Raji (cell line): ENCODE data around the gene TAS2R46.
"Not testable (repeated sequence)": the region's sequence is repeated elsewhere in the genome, so short reads cannot be mapped to it uniquely, and the experiment has no call there.

Experiments used
- POLR2A ChIP-seq: IDR thresholded peaks from 2 replicates; pipeline ENCODE4 v1.6.1; 2011; ENCODE audit warnings: low read depth, low read length, control low read depth; ENCODE audit not compliant: insufficient read depth

TAS2R46 gene, protein sequence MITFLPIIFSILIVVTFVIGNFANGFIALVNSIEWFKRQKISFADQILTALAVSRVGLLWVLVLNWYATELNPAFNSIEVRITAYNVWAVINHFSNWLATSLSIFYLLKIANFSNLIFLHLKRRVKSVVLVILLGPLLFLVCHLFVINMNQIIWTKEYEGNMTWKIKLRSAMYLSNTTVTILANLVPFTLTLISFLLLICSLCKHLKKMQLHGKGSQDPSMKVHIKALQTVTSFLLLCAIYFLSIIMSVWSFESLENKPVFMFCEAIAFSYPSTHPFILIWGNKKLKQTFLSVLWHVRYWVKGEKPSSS

GRCh38 chr12:11062194-11062593, at the start of gene TAS2R46:
Gene TAS2R46, minus strand, starts transcription at chr12:11062294. Its CDS starts 0 bp downstream, at chr12:11062294.
- not testable (repeated sequence) for TF ChIP-seq POLR2A

DNA sequence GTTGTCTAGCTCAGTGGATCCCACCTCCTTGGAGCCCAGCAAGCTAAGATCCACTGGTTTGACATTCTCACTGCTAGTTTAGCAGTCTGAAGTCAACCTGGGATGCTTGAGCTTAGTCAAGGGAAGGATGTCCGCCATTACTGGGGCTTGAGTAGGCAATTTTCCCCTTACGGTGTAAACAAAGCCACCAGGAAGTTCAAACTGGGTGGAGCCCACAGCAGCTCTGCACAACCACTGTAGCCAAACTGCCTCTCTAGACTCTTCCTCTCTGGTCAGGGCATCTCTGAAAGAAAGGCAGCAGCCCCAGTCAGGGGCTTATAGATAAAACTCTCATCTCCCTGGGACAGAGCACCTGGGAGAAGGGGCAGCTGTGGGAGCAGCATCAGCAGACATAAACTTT, 46.8 kb upstream of the TAS2R46 start:
- TF ChIP-seq POLR2A: no peak

GRCh38 chr12:11107719-11108118, 45.6 kb upstream of the TAS2R46 start:
- TF ChIP-seq POLR2A: no peak

- TF ChIP-seq POLR2A: no peak
These were observed 44.2 kb upstream of the TAS2R46 start for GRCh38 chr12:11106288-11106687.

GRCh38 chr12:11105546-11105945, 43.5 kb upstream of the TAS2R46 start:
- no peak for TF ChIP-seq POLR2A

- TF ChIP-seq POLR2A: no peak
These were observed 30.0 kb upstream of the TAS2R46 start, which contains the start of gene TAS2R43 for GRCh38 chr12:11092128-11092527. Gene TAS2R43, minus strand, starts transcription at chr12:11092313. Its CDS starts 84 bp downstream, at chr12:11092229.

GRCh38 chr12:11089246-11089645, 27.2 kb upstream of the TAS2R46 start:
- no peak for TF ChIP-seq POLR2A

DNA sequence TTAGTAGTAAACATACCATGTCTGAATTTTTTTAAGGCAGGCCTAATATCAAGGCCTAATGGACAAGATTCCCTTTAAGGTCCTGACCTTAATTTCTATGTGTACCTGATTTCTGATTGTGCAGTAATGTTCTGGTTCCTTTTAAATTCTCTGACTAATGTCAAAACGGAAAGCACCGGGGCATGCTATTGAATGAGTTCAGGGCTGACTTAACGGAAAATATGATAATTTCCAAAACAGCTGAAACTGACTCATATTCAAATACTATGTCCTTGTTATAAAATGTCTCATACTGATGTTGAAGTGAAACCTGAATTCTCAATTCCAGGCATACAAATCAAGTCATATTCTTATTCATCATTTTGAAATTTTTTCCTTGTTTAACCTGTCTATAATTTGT, 23.3 kb upstream of the TAS2R46 start:
- no peak for TF ChIP-seq POLR2A

GRCh38 chr12:11081987-11082386, 19.9 kb upstream of the TAS2R46 start:
- no peak for TF ChIP-seq POLR2A

DNA sequence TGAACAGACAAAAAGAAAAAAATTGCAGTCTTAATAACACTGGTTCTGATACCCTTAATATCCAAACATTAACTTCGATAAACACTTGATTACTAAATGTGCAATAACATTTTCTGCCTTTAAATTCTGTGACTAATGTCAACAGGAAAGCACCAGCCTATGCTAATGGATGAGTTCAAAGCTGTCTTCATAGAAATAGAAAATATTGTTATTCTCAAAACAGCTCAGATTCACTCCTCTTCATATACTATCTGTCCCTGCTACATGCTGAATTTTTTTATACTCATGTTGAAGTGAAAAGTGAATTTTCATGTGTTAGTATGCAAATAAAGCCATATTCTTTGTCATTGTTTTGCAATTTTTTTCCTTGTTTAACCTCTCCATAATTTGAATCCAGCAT, 16.2 kb upstream of the TAS2R46 start:
- TF ChIP-seq POLR2A: no peak

DNA sequence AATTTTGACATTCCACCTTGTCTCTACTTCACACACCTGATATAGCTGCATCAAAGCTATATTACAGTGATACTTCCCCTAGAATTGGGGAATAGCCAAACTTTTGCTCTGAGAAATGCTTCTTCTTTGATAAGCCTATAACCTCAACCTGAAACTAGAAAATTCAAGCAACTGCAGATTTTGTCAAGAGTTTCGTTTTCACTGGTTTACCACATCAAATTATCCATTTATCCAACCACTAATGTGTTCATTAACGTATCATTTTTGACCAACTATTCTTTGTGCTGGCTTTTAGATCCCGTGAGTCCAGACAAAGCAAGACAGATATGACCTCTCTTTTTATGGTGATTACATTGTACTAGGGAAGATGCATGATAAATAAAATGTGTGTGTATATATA, 13.5 kb upstream of the TAS2R46 start:
- no peak for TF ChIP-seq POLR2A

DNA sequence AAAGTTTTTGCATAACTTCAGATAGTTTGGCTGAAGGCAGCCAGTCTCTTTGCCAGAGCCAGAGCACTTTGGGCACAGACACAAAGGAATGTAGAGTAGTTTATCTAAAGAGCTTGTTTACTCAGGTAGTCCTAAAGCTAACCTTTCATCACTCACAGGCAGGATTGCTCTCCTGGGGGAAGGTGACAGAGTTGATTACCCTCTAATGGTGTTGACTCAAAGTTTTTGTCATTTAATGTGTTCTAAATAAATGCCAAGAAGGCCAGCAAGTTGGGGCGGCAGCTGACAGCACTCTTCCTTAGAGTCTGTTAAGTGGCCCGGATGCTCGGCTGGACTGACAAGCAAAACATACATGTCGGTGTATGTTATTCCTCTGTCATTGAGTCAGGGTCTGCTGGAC, 9.3 kb upstream of the TAS2R46 start:
- TF ChIP-seq POLR2A: no peak

DNA sequence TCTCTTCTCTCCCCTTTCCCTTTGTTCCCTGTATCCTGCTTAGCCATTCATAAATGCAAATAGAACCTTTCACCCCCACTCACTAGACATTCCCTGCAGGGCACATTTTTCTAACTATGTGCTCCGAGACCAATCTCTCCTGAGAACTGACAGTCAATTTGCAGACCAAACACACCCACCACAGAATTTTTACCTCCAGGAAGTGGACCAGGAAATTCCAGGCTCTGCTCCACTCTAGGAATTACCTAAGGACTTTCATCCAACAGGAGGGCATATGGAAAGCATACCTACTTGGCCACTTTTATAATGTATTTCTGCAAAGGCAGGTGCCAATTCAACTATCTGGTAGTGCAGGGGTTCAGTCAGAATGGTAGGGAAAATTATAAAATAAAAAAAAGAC, 8.9 kb upstream of the TAS2R46 start:
- TF ChIP-seq POLR2A: no peak

DNA sequence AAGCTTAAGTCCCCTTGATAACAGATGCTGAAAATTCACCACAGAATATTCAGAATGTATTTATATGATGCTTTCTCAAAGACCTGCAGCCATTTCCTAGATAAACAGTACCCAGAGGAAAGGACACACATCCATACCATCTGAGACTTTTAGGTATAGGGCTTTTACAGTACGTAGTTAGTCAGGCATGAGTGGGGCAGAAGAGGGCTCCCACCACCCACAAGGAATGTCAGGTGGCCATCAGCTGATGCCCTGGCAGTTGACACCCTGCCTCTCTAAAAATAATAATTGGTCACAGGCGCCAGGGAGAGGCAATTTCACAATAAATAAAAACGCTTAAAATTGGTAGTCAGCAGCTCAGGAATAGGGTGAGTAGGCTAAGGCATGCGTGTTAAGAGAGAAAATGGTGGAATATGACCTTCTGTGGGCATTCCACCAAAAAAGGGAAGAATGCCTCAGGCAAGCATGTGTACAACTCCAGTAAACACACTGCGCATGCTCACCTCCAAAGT, 7.8 kb upstream of the TAS2R46 start:
- no peak for TF ChIP-seq POLR2A

DNA sequence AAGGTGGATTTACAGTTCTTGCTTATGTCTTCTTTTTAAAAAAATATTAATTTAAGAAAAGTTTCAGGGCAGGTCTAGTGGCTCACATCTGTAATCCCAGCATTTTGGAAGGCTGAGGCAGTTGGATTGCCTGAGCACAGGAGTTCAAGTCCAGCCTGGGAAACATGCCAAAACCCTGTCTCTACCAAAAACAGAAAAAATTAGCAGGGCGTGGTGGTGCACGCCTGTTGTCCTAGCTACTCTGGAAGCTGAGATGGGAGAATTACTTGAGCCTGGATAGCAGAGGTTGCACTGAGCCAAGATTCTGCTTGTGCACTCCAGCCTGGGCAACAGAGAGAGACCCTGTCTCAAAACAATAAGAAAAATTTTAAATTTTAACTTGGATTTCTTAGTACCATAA, 5.4 kb upstream of the TAS2R46 start:
- TF ChIP-seq POLR2A: no peak

GRCh38 chr12:11059784-11060183, 2.3 kb downstream of the TAS2R46 start:
- TF ChIP-seq POLR2A: no peak

GRCh38 chr12:11059041-11059440, 3.1 kb downstream of the TAS2R46 start:
- TF ChIP-seq POLR2A: no peak
